GM23338 (cell line): ENCODE results near the gene SFPQ.

Experiments
- CREB1 ChIP-seq: fragments of 250-450 bp; sonication (Bioruptor Pico); IDR thresholded peaks from 2 replicates; pipeline ENCODE4 v1.5.0; 2020; ENCODE audit warnings: low read depth, mild to moderate bottlenecking, moderate library complexity
- CTCF ChIP-seq, 2 experiments: fragments of 200-600 bp in 1 of 2; sonication (generic) in 1 of 2; conservative IDR thresholded peaks; 2 replicates each; pipeline versions ENCODE4 v1.5.1 to v1.6.1; 2016 to 2017; ENCODE audit warnings: antibody characterized with exemption in 2 of 2, low read depth in 2 of 2, mild to moderate bottlenecking in 2 of 2, moderate library complexity in 1 of 2
- EZH2 ChIP-seq: fragments of 200-600 bp; sonication (generic); IDR thresholded peaks from one replicate; pipeline ENCODE4 v1.8.0; 2017; ENCODE audit warnings: antibody characterized with exemption, mild to moderate bottlenecking, low read depth; ENCODE audit not compliant: unreplicated experiment
- EZH2phosphoT487 ChIP-seq: fragments of 200-600 bp; sonication (generic); IDR thresholded peaks from one replicate; pipeline ENCODE4 v1.8.1; 2018; ENCODE audit warnings: antibody characterized with exemption; ENCODE audit not compliant: unreplicated experiment
- POLR2AphosphoS5 ChIP-seq: IDR thresholded peaks from 2 replicates; pipeline ENCODE4 v1.6.1; 2016; ENCODE audit warnings: antibody characterized with exemption, low read depth
- REST ChIP-seq: IDR thresholded peaks from one replicate; pipeline ENCODE4 v1.6.1; 2018; ENCODE audit warnings: antibody characterized with exemption; ENCODE audit not compliant: unreplicated experiment
- ZNF114 ChIP-seq: fragments of 250-450 bp; sonication (Bioruptor Pico); IDR thresholded peaks from 2 replicates; pipeline ENCODE4 v1.5.0; 2020; ENCODE audit warnings: mild to moderate bottlenecking, moderate library complexity

- TF ChIP-seq CTCF (conservative IDR thresholded peaks at IDR 0.05; ENCODE audit: low read depth in 2 of 2) = no peak
- TF ChIP-seq POLR2AphosphoS5 = no peak
- TF ChIP-seq ZNF114 (CRISPR knock-in tag) = no peak
- TF ChIP-seq REST = no peak
- TF ChIP-seq EZH2phosphoT487 = no peak
- no peak for TF ChIP-seq CREB1 (CRISPR knock-in tag)
- no peak for TF ChIP-seq EZH2
Observed at GRCh38 chr1:35178874-35179380, 14.0 kb downstream of the SFPQ start.
